ENCODE data around the gene VPS26C. TPM values are rescaled to one million over a fixed set of nuclear protein-coding genes. Genes with fewer than 3 reads are reported as not detected.

VPS26C gene
- total and polyA plus RNA-seq, 4 donors, result 19.8 to 61.1 (median 42.9) TPM

DNA sequence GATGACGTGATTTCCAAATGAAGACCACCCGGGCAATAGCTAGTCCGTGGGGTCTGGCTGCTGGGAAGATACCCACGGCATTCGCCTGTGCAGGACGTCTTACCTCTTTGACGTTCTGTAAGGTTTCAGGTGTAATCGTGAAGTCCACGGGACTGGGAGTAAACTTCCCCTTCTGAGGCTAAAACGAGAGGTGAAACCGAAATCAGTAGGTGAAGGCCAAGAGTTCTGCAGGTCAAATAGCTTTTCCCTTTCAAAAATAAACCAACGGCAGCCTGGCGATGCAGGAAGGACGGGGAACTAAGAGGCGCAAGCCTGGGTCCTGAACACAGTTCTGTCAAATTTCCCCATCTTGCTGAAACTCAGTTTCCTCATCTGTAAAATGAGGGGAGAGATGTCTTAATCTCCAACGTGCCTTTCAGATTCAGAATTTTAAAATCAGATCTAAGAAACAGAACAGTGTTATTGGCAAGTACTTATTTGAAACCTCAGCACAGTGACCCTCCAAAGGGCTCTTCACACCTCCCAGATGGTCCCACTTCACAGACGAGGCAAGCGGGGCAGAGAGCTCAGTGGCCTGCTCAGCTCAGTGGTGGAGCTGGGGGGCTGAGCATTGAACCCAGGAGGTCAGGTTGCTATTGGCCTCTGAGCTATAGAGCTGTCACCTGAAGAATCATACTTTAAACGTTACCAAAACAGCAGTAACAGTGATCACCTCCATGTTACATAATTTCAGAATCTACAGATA, 34.7 kb downstream of the VPS26C start:
- no peak overlapping the region for H3K4me3 ChIP-seq
- peaks cover 10 to 41% (median 25%) of the 10 kb centered on the region in 4 donors for H3K36me3 ChIP-seq (ENCODE audit: control insufficient read depth in 4 of 4, insufficient read depth in 4 of 4, low read length in 4 of 4)
- H3K9ac ChIP-seq (ENCODE audit: insufficient read depth in 1 of 2, low read length in 2 of 2), result no peak overlapping the region
- ATAC-seq (ENCODE audit: insufficient read depth, low FRiP score), result no peak
- WGBS, 2 donors, result 87 to 91% methylated on average over 19 of the region's 19 CpGs
- H3K27me3 ChIP-seq (ENCODE audit: control insufficient read depth in 3 of 3, insufficient read depth in 3 of 3, low read length in 2 of 3), result no peaks in the 10 kb centered on the region
- H3K27ac ChIP-seq (ENCODE audit: low read depth in 1 of 2, low read length in 1 of 2), result no peak overlapping the region
- H3K9me3 ChIP-seq (ENCODE audit: control insufficient read depth in 4 of 4, insufficient read depth in 3 of 4, low read length in 3 of 4), result peaks cover 0 to under 1% (median 0%) of the 10 kb centered on the region in 4 donors
- DNase-seq, result no peak
- TF ChIP-seq, protein P1, sequence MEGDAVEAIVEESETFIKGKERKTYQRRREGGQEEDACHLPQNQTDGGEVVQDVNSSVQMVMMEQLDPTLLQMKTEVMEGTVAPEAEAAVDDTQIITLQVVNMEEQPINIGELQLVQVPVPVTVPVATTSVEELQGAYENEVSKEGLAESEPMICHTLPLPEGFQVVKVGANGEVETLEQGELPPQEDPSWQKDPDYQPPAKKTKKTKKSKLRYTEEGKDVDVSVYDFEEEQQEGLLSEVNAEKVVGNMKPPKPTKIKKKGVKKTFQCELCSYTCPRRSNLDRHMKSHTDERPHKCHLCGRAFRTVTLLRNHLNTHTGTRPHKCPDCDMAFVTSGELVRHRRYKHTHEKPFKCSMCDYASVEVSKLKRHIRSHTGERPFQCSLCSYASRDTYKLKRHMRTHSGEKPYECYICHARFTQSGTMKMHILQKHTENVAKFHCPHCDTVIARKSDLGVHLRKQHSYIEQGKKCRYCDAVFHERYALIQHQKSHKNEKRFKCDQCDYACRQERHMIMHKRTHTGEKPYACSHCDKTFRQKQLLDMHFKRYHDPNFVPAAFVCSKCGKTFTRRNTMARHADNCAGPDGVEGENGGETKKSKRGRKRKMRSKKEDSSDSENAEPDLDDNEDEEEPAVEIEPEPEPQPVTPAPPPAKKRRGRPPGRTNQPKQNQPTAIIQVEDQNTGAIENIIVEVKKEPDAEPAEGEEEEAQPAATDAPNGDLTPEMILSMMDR (IDR thresholded peaks at IDR 0.05; ENCODE audit: control extremely low read depth, extremely low read depth), result no peak
- H3K4me1 ChIP-seq (ENCODE audit: control insufficient read depth in 5 of 5, insufficient read depth in 5 of 5, low read length in 5 of 5), result no peaks in the 10 kb centered on the region

DNA sequence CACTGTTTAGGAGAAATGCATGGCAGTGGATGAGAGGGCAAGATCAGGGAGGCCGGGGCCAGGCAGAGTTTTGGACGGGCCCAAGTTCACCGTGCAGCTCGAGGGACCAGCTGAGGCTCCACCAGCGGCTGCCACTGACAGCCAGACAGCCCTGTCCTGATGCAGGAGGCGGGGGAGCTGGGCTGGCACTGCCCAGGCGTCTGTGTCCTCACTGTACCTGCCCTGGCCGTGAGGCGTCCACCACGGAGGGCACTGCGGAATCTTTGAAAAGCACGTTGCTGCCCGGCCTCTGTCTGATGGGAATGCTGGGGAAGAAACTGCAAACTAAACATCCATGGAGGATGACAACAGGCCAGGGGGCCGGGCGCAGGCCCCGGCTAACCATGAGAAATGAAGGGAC, 35.5 kb downstream of the VPS26C start:
- 93 to 94% methylated on average over 16 of the region's 16 CpGs for WGBS, 2 donors
- TF ChIP-seq, protein P1 (IDR thresholded peaks at IDR 0.05; ENCODE audit: control extremely low read depth, extremely low read depth), result no peak
- Histone ChIP-seq H3K4me3 (no peak overlapping the region), H3K27me3 (ENCODE audit: control insufficient read depth in 3 of 3, insufficient read depth in 3 of 3, low read length in 2 of 3) (no peaks in the 10 kb centered on the region), H3K4me1 (ENCODE audit: control insufficient read depth in 5 of 5, insufficient read depth in 5 of 5, low read length in 5 of 5) (peaks cover 0 to 1% (median 0%) of the 10 kb centered on the region in 5 donors), H3K9me3 (ENCODE audit: control insufficient read depth in 4 of 4, insufficient read depth in 3 of 4, low read length in 3 of 4) (peaks cover 0 to 5% (median 0%) of the 10 kb centered on the region in 4 donors), H3K9ac (ENCODE audit: insufficient read depth in 1 of 2, low read length in 2 of 2) (no peak overlapping the region), H3K27ac (ENCODE audit: low read depth in 1 of 2, low read length in 1 of 2) (no peak overlapping the region), H3K36me3 (ENCODE audit: control insufficient read depth in 4 of 4, insufficient read depth in 4 of 4, low read length in 4 of 4) (peaks cover 16 to 48% (median 28%) of the 10 kb centered on the region in 4 donors)
- no peak for DNase-seq
- ATAC-seq (ENCODE audit: insufficient read depth, low FRiP score), result no peak

DNA sequence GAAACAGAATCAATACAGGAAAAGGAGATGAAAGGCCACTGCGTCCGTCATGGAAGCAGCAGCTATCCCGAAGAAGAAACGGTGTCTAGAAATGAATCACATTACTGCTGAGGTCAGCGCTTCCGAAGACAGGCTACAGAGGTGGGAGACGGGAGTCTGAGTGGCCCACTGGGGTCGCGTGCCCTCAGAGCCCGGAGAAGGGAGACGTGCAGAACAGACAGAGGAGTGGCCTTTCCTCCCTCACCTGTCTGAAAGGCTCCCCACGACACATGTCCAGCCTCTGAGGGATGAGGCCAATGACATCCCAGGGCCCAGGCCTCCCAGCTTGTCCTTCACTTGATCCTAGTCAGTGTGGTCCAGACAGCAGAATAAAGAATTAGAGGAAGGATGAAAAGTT, 35.9 kb downstream of the VPS26C start:
- Histone ChIP-seq H3K36me3 (ENCODE audit: control insufficient read depth in 4 of 4, insufficient read depth in 4 of 4, low read length in 4 of 4) (peaks cover 16 to 52% (median 29%) of the 10 kb centered on the region in 4 donors), H3K9ac (ENCODE audit: insufficient read depth in 1 of 2, low read length in 2 of 2) (no peak overlapping the region), H3K27me3 (ENCODE audit: control insufficient read depth in 3 of 3, insufficient read depth in 3 of 3, low read length in 2 of 3) (no peaks in the 10 kb centered on the region), H3K4me3 (no peak overlapping the region), H3K9me3 (ENCODE audit: control insufficient read depth in 4 of 4, insufficient read depth in 3 of 4, low read length in 3 of 4) (peaks cover 0 to 5% (median 0%) of the 10 kb centered on the region in 4 donors), H3K4me1 (ENCODE audit: control insufficient read depth in 5 of 5, insufficient read depth in 5 of 5, low read length in 5 of 5) (peaks cover 0 to 1% (median 0%) of the 10 kb centered on the region in 5 donors), H3K27ac (ENCODE audit: low read depth in 1 of 2, low read length in 1 of 2) (no peak overlapping the region)
- TF ChIP-seq, protein P1 (IDR thresholded peaks at IDR 0.05; ENCODE audit: control extremely low read depth, extremely low read depth), result no peak
- DNase-seq, result no peak
- 90 to 97% methylated on average over 12 of the region's 12 CpGs for WGBS, 2 donors
- ATAC-seq (ENCODE audit: insufficient read depth, low FRiP score), result no peak
